Measurements from ENCODE around the gene LCNL1. TPM values are rescaled to one million over a fixed set of nuclear protein-coding genes. Genes with fewer than 3 reads are reported as not detected.

LCNL1 gene
- total RNA-seq, 2 donors from 2014 or later: 1.4 to 2.2 TPM

- H3K27ac ChIP-seq (ENCODE audit: low read depth, low read length): no peak overlapping the region
- no peak overlapping the region for H3K9ac ChIP-seq (ENCODE audit: extremely low read depth, low read length, poor library complexity, severe bottlenecking)
- no peak overlapping the region for H3K4me3 Mint-ChIP-seq
- no peak overlapping the region for H3K4me3 ChIP-seq (ENCODE audit: low read length)
- no peaks in the 10 kb centered on the region for H3K27me3 ChIP-seq (ENCODE audit: control insufficient read depth, insufficient read depth, low read length, poor library complexity, severe bottlenecking)
- no peak overlapping the region for H3K27ac Mint-ChIP-seq
- no peaks in the 10 kb centered on the region for H3K36me3 ChIP-seq (ENCODE audit: control insufficient read depth, insufficient read depth, low read length)
- H3K27me3 Mint-ChIP-seq (ENCODE audit: insufficient read depth): no peaks in the 10 kb centered on the region
- no peaks in the 10 kb centered on the region for H3K4me1 ChIP-seq (ENCODE audit: control insufficient read depth, insufficient read depth, low read length)
- no peaks in the 10 kb centered on the region for H3K4me1 Mint-ChIP-seq
- WGBS, 2 experiments (ENCODE audit: insufficient coverage in 1 of 2, insufficient read length in 1 of 2): 95 to 96% methylated on average over 13 to 42 of the region's 45 CpGs
- DNase-seq: no peak
- peaks cover 1% of the 10 kb centered on the region for H3K9me3 Mint-ChIP-seq
- no peak for TF ChIP-seq CTCF (conservative IDR thresholded peaks at IDR 0.05)
- H3K36me3 Mint-ChIP-seq (ENCODE audit: low read depth): peaks cover 6% of the 10 kb centered on the region
- no peaks in the 10 kb centered on the region for H3K9me3 ChIP-seq (ENCODE audit: control insufficient read depth, low read length)
Measured at GRCh38 chr9:137017791-137018497, 35.2 kb downstream of the LCNL1 start.

GRCh38 chr9:137018761-137019559, 36.2 kb downstream of the LCNL1 start:
- Histone ChIP-seq H3K9ac (ENCODE audit: extremely low read depth, low read length, poor library complexity, severe bottlenecking) (no peak overlapping the region), H3K27me3 (ENCODE audit: control insufficient read depth, insufficient read depth, low read length, poor library complexity, severe bottlenecking) (no peaks in the 10 kb centered on the region), H3K36me3 (ENCODE audit: control insufficient read depth, insufficient read depth, low read length) (no peaks in the 10 kb centered on the region), H3K4me3 (ENCODE audit: low read length) (no peak overlapping the region), H3K27ac (ENCODE audit: low read depth, low read length) (no peak overlapping the region), H3K9me3 (ENCODE audit: control insufficient read depth, low read length) (no peaks in the 10 kb centered on the region), H3K4me1 (ENCODE audit: control insufficient read depth, insufficient read depth, low read length) (no peaks in the 10 kb centered on the region)
- Mint-ChIP-seq H3K4me1 (no peaks in the 10 kb centered on the region), H3K27me3 (ENCODE audit: insufficient read depth) (no peaks in the 10 kb centered on the region), H3K4me3 (no peak overlapping the region), H3K36me3 (ENCODE audit: low read depth) (peaks cover 6% of the 10 kb centered on the region), H3K9me3 (peaks cover 1% of the 10 kb centered on the region), H3K27ac (no peak overlapping the region)
- DNase-seq: no peak
- WGBS, 2 experiments (ENCODE audit: insufficient coverage in 1 of 2, insufficient read length in 1 of 2): 93 to 96% methylated on average over 23 to 36 of the region's 36 CpGs
- TF ChIP-seq CTCF (conservative IDR thresholded peaks at IDR 0.05): no peak

GRCh38 chr9:137019891-137020683, 37.3 kb downstream of the LCNL1 start:
- Histone ChIP-seq H3K36me3 (ENCODE audit: control insufficient read depth, insufficient read depth, low read length) (no peaks in the 10 kb centered on the region), H3K9ac (ENCODE audit: extremely low read depth, low read length, poor library complexity, severe bottlenecking) (no peak overlapping the region), H3K4me3 (ENCODE audit: low read length) (no peak overlapping the region), H3K9me3 (ENCODE audit: control insufficient read depth, low read length) (no peaks in the 10 kb centered on the region), H3K27me3 (ENCODE audit: control insufficient read depth, insufficient read depth, low read length, poor library complexity, severe bottlenecking) (no peaks in the 10 kb centered on the region), H3K4me1 (ENCODE audit: control insufficient read depth, insufficient read depth, low read length) (no peaks in the 10 kb centered on the region), H3K27ac (ENCODE audit: low read depth, low read length) (no peak overlapping the region)
- TF ChIP-seq CTCF (conservative IDR thresholded peaks at IDR 0.05): no peak
- no peak overlapping the region for H3K4me3 Mint-ChIP-seq
- H3K36me3 Mint-ChIP-seq (ENCODE audit: low read depth): peaks cover 6% of the 10 kb centered on the region
- no peaks in the 10 kb centered on the region for H3K27me3 Mint-ChIP-seq (ENCODE audit: insufficient read depth)
- no peak for DNase-seq
- no peak overlapping the region for H3K27ac Mint-ChIP-seq
- WGBS, 2 experiments (ENCODE audit: insufficient coverage in 1 of 2, insufficient read length in 1 of 2): 93 to 98% methylated on average over 20 to 34 of the region's 34 CpGs
- peaks cover 1% of the 10 kb centered on the region for H3K9me3 Mint-ChIP-seq
- H3K4me1 Mint-ChIP-seq: no peaks in the 10 kb centered on the region
